Epithelial cell of prostate (primary cell): ENCODE data around the gene DMXL1.
"Not testable (repeated sequence)": the region's sequence is repeated elsewhere in the genome, so short reads cannot be mapped to it uniquely, and the experiment has no call there.

ENCODE experiments used
- DNase-seq: peaks from one replicate; pipeline ENCODE4 v3.0.0-alpha.2; 2011; ENCODE audit warnings: low read depth, low spot score
- H3K27ac ChIP-seq: fragments of 450-650 bp; 2 replicates; pipeline ENCODE4 v1.5.1; 2017; ENCODE audit warnings: mild to moderate bottlenecking

Gene DMXL1

GRCh38 chr5:119187776-119188529, 117.1 kb downstream of the DMXL1 start:
- H3K27ac ChIP-seq: no peak overlapping the region
- no peak for DNase-seq

GRCh38 chr5:119190470-119191095, 119.7 kb downstream of the DMXL1 start:
- H3K27ac ChIP-seq: no peak overlapping the region
- DNase-seq: no peak

GRCh38 chr5:119191944-119192343, 121.1 kb downstream of the DMXL1 start:
- DNase-seq: no peak
- H3K27ac ChIP-seq: no peak overlapping the region

- H3K27ac ChIP-seq: no peak overlapping the region
- DNase-seq: no peak
Observed at GRCh38 chr5:119200795-119201194, 129.9 kb downstream of the DMXL1 start.

- no peak overlapping the region for H3K27ac ChIP-seq
- DNase-seq: no peak
Observed at GRCh38 chr5:119207105-119207504, 136.2 kb downstream of the DMXL1 start.

- no peak overlapping the region for H3K27ac ChIP-seq
- DNase-seq: no peak
Observed at GRCh38 chr5:119212026-119212425, 141.1 kb downstream of the DMXL1 start.

- H3K27ac ChIP-seq: no peak overlapping the region
- DNase-seq: no peak
Observed at GRCh38 chr5:119212676-119213075, 141.8 kb downstream of the DMXL1 start.

- no peak overlapping the region for H3K27ac ChIP-seq
- no peak for DNase-seq
Observed at GRCh38 chr5:119217183-119217582, 146.3 kb downstream of the DMXL1 start.

GRCh38 chr5:119218830-119219782, 148.2 kb downstream of the DMXL1 start:
- H3K27ac ChIP-seq: no peak overlapping the region
- DNase-seq: no peak

GRCh38 chr5:119220576-119221197, 149.8 kb downstream of the DMXL1 start:
- DNase-seq: no peak
- no peak overlapping the region for H3K27ac ChIP-seq

GRCh38 chr5:119221330-119221729, 150.4 kb downstream of the DMXL1 start:
- H3K27ac ChIP-seq: no peak overlapping the region
- DNase-seq: no peak

GRCh38 chr5:119229950-119230349, 159.1 kb downstream of the DMXL1 start:
- no peak overlapping the region for H3K27ac ChIP-seq
- no peak for DNase-seq

- no peak for DNase-seq
- H3K27ac ChIP-seq: no peak overlapping the region
Observed at GRCh38 chr5:119238265-119239118, 167.6 kb downstream of the DMXL1 start.

- no peak overlapping the region for H3K27ac ChIP-seq
- no peak for DNase-seq
Observed at GRCh38 chr5:119239119-119239417, 168.2 kb downstream of the DMXL1 start.

GRCh38 chr5:119239826-119240225, 168.9 kb downstream of the DMXL1 start:
- not testable (repeated sequence) for DNase-seq, H3K27ac ChIP-seq

- peak; percentile 8 for DNase-seq
- H3K27ac ChIP-seq: no peak overlapping the region
Observed at GRCh38 chr5:119243888-119244287, 173.0 kb downstream of the DMXL1 start.

- H3K27ac ChIP-seq: no peak overlapping the region
- DNase-seq: no peak
Observed at GRCh38 chr5:119250946-119251901, 180.3 kb downstream of the DMXL1 start.

- DNase-seq: no peak
- peak overlapping the region; percentile 48 for H3K27ac ChIP-seq
Observed at GRCh38 chr5:119255571-119256356, 184.9 kb downstream of the DMXL1 start.
